ENCODE results near the gene PHF13.
A peak's percentile ranks its signal among the peaks of the same experiment; 100 is the strongest.

Gene PHF13

GRCh38 chr1:6613361-6614018 is at the start of gene PHF13:
PHF13 (plus strand) TSS chr1:6613731; CDS start chr1:6614067, 336 bp downstream.
- peak; percentile 99 for DNase-seq (ENCODE audit: low read depth)

- DNase-seq (ENCODE audit: low read depth), result no peak
These were observed 44.5 kb upstream of the PHF13 start for GRCh38 chr1:6569033-6569432.

- no peak for DNase-seq (ENCODE audit: low read depth)
These were observed 43.4 kb upstream of the PHF13 start for GRCh38 chr1:6570100-6570499.

GRCh38 chr1:6570987-6571386 is 42.5 kb upstream of the PHF13 start:
- DNase-seq (ENCODE audit: low read depth), result no peak

GRCh38 chr1:6572653-6573383 is 40.7 kb upstream of the PHF13 start:
- no peak for DNase-seq (ENCODE audit: low read depth)

GRCh38 chr1:6574025-6574620 is 39.4 kb upstream of the PHF13 start:
- no peak for DNase-seq (ENCODE audit: low read depth)

- no peak for DNase-seq (ENCODE audit: low read depth)
These were observed 38.7 kb upstream of the PHF13 start for GRCh38 chr1:6574818-6575217.

- no peak for DNase-seq (ENCODE audit: low read depth)
These were observed 35.6 kb upstream of the PHF13 start for GRCh38 chr1:6577831-6578525.

GRCh38 chr1:6578624-6579373 is 34.7 kb upstream of the PHF13 start:
- no peak for DNase-seq (ENCODE audit: low read depth)

GRCh38 chr1:6579374-6580118 is 34.0 kb upstream of the PHF13 start, which contains the start of gene ZBTB48:
ZBTB48 (plus strand) TSS chr1:6579994; CDS start chr1:6580610, 616 bp downstream.
- peak; percentile 95 for DNase-seq (ENCODE audit: low read depth)

GRCh38 chr1:6580119-6580592 is 33.4 kb upstream of the PHF13 start:
- no peak for DNase-seq (ENCODE audit: low read depth)

- no peak for DNase-seq (ENCODE audit: low read depth)
These were observed 32.7 kb upstream of the PHF13 start for GRCh38 chr1:6580593-6581409.

GRCh38 chr1:6581561-6582305 is 31.8 kb upstream of the PHF13 start:
- no peak for DNase-seq (ENCODE audit: low read depth)

GRCh38 chr1:6582370-6582769 is 31.2 kb upstream of the PHF13 start:
- no peak for DNase-seq (ENCODE audit: low read depth)

GRCh38 chr1:6584126-6585080 is 29.1 kb upstream of the PHF13 start:
- DNase-seq (ENCODE audit: low read depth), result no peak

GRCh38 chr1:6585081-6585722 is 28.3 kb upstream of the PHF13 start:
- DNase-seq (ENCODE audit: low read depth), result no peak

- DNase-seq (ENCODE audit: low read depth), result no peak
These were observed 27.7 kb upstream of the PHF13 start for GRCh38 chr1:6585841-6586240.

- DNase-seq (ENCODE audit: low read depth), result no peak
These were observed 27.1 kb upstream of the PHF13 start for GRCh38 chr1:6586404-6586816.

All from activated T-cell treated with anti-CD3 and anti-CD28 coated beads for 1 hour (primary cell).